Stimulated activated effector memory CD8-positive, alpha-beta T cell treated with anti-CD3 and anti-CD28 coated beads, Interleukin-12 subunit alpha, Interleukin-12 subunit beta, amount 100 ng/mL, for 72 hours (primary cell): Measurements from ENCODE around the gene WNK2.

Experiments
- ATAC-seq: fragments of 150-1000 bp; cut with Tn5 transposase; 2 replicates; pipeline ENCODE4 v1.10.0; 2021
- DNase-seq, 2 donors: peaks; one replicate each; pipeline ENCODE4 v3.0.0; 2021 to 2022; ENCODE audit warnings: low spot score in 2 of 2
- H3K27ac Mint-ChIP-seq: one replicate; pipeline ENCODE4 v1.8.0; 2022; ENCODE audit warnings: mild to moderate bottlenecking, mixed read lengths
- H3K36me3 Mint-ChIP-seq: one replicate; pipeline ENCODE4 v1.8.0; 2022; ENCODE audit warnings: mild to moderate bottlenecking, mixed read lengths
- H3K4me1 Mint-ChIP-seq: one replicate; pipeline ENCODE4 v1.8.0; 2022; ENCODE audit warnings: mixed read lengths
- H3K4me3 Mint-ChIP-seq: one replicate; pipeline ENCODE4 v1.8.0; 2022; ENCODE audit warnings: mild to moderate bottlenecking, mixed read lengths
- H3K9me3 Mint-ChIP-seq: one replicate; pipeline ENCODE4 v1.8.0; 2022; ENCODE audit warnings: mixed read lengths

The WNK2 gene

GRCh38 chr9:93210324-93210973 lies 26.5 kb downstream of the WNK2 start:
- peaks cover 2% of the 10 kb centered on the region for H3K9me3 Mint-ChIP-seq
- H3K36me3 Mint-ChIP-seq, result no peaks in the 10 kb centered on the region
- DNase-seq (no peak), ATAC-seq (no peak)
- H3K27ac Mint-ChIP-seq, result no peak overlapping the region
- no peak overlapping the region for H3K4me3 Mint-ChIP-seq
- peaks cover 11% of the 10 kb centered on the region for H3K4me1 Mint-ChIP-seq

GRCh38 chr9:93210974-93211653 lies 27.2 kb downstream of the WNK2 start:
- H3K36me3 Mint-ChIP-seq, result no peaks in the 10 kb centered on the region
- H3K9me3 Mint-ChIP-seq, result peaks cover 6% of the 10 kb centered on the region
- H3K27ac Mint-ChIP-seq, result no peak overlapping the region
- H3K4me3 Mint-ChIP-seq, result no peak overlapping the region
- ATAC-seq (peak; percentile 77), DNase-seq (no peak)
- peaks cover 7% of the 10 kb centered on the region for H3K4me1 Mint-ChIP-seq

- peaks cover 7% of the 10 kb centered on the region for H3K4me1 Mint-ChIP-seq
- ATAC-seq, result peak; percentile 70
- peaks cover 6% of the 10 kb centered on the region for H3K9me3 Mint-ChIP-seq
- H3K4me3 Mint-ChIP-seq, result no peak overlapping the region
- H3K27ac Mint-ChIP-seq, result no peak overlapping the region
- DNase-seq, result no peak
- no peaks in the 10 kb centered on the region for H3K36me3 Mint-ChIP-seq
Measured at GRCh38 chr9:93211654-93212001, 27.7 kb downstream of the WNK2 start.

GRCh38 chr9:93212409-93212808 lies 28.5 kb downstream of the WNK2 start:
- Mint-ChIP-seq H3K9me3 (peaks cover 6% of the 10 kb centered on the region), H3K36me3 (no peaks in the 10 kb centered on the region), H3K4me3 (no peak overlapping the region), H3K4me1 (peaks cover 7% of the 10 kb centered on the region), H3K27ac (no peak overlapping the region)
- DNase-seq (no peak), ATAC-seq (no peak)

- Mint-ChIP-seq H3K4me3 (no peak overlapping the region), H3K27ac (no peak overlapping the region), H3K36me3 (no peaks in the 10 kb centered on the region), H3K4me1 (no peaks in the 10 kb centered on the region), H3K9me3 (peaks cover 6% of the 10 kb centered on the region)
- ATAC-seq, result no peak
- no peak for DNase-seq
Measured at GRCh38 chr9:93216073-93216365, 32.1 kb downstream of the WNK2 start.

- H3K9me3 Mint-ChIP-seq, result peaks cover 6% of the 10 kb centered on the region
- H3K36me3 Mint-ChIP-seq, result no peaks in the 10 kb centered on the region
- ATAC-seq (no peak), DNase-seq (no peak)
- H3K4me1 Mint-ChIP-seq, result no peaks in the 10 kb centered on the region
- no peak overlapping the region for H3K4me3 Mint-ChIP-seq
- no peak overlapping the region for H3K27ac Mint-ChIP-seq
Measured at GRCh38 chr9:93217706-93218105, 33.8 kb downstream of the WNK2 start.

GRCh38 chr9:93218161-93218560 lies 34.2 kb downstream of the WNK2 start:
- Mint-ChIP-seq H3K36me3 (no peaks in the 10 kb centered on the region), H3K4me3 (no peak overlapping the region), H3K4me1 (no peaks in the 10 kb centered on the region), H3K27ac (no peak overlapping the region), H3K9me3 (peaks cover 6% of the 10 kb centered on the region)
- ATAC-seq (no peak), DNase-seq (no peak)

GRCh38 chr9:93218671-93219420 lies 34.9 kb downstream of the WNK2 start:
- Mint-ChIP-seq H3K4me1 (no peaks in the 10 kb centered on the region), H3K36me3 (no peaks in the 10 kb centered on the region), H3K9me3 (peaks cover 6% of the 10 kb centered on the region), H3K4me3 (no peak overlapping the region), H3K27ac (no peak overlapping the region)
- DNase-seq, result no peak
- ATAC-seq, result no peak

GRCh38 chr9:93219692-93220091 lies 35.8 kb downstream of the WNK2 start:
- Mint-ChIP-seq H3K4me1 (no peaks in the 10 kb centered on the region), H3K36me3 (no peaks in the 10 kb centered on the region), H3K9me3 (peaks cover 6% of the 10 kb centered on the region), H3K4me3 (no peak overlapping the region), H3K27ac (no peak overlapping the region)
- ATAC-seq (no peak), DNase-seq (no peak)

GRCh38 chr9:93220627-93221026 lies 36.7 kb downstream of the WNK2 start:
- H3K27ac Mint-ChIP-seq, result no peak overlapping the region
- no peak for ATAC-seq
- H3K36me3 Mint-ChIP-seq, result no peaks in the 10 kb centered on the region
- H3K4me3 Mint-ChIP-seq, result no peak overlapping the region
- DNase-seq, result no peak
- no peaks in the 10 kb centered on the region for H3K4me1 Mint-ChIP-seq
- peaks cover 2% of the 10 kb centered on the region for H3K9me3 Mint-ChIP-seq

- H3K4me1 Mint-ChIP-seq, result no peaks in the 10 kb centered on the region
- no peak overlapping the region for H3K4me3 Mint-ChIP-seq
- H3K27ac Mint-ChIP-seq, result no peak overlapping the region
- no peaks in the 10 kb centered on the region for H3K9me3 Mint-ChIP-seq
- no peak for DNase-seq
- no peak for ATAC-seq
- H3K36me3 Mint-ChIP-seq, result no peaks in the 10 kb centered on the region
Measured at GRCh38 chr9:93221044-93221443, 37.1 kb downstream of the WNK2 start.

- no peak for ATAC-seq
- Mint-ChIP-seq H3K9me3 (no peaks in the 10 kb centered on the region), H3K4me3 (no peak overlapping the region), H3K4me1 (no peaks in the 10 kb centered on the region), H3K27ac (no peak overlapping the region), H3K36me3 (no peaks in the 10 kb centered on the region)
- no peak for DNase-seq
Measured at GRCh38 chr9:93222890-93223259, 38.9 kb downstream of the WNK2 start.

GRCh38 chr9:93223260-93224180 lies 39.6 kb downstream of the WNK2 start:
- H3K36me3 Mint-ChIP-seq, result no peaks in the 10 kb centered on the region
- no peak overlapping the region for H3K27ac Mint-ChIP-seq
- DNase-seq, result no peak
- H3K4me3 Mint-ChIP-seq, result no peak overlapping the region
- H3K4me1 Mint-ChIP-seq, result no peaks in the 10 kb centered on the region
- no peak for ATAC-seq
- no peaks in the 10 kb centered on the region for H3K9me3 Mint-ChIP-seq

GRCh38 chr9:93224591-93224990 lies 40.7 kb downstream of the WNK2 start:
- H3K4me1 Mint-ChIP-seq, result no peaks in the 10 kb centered on the region
- H3K4me3 Mint-ChIP-seq, result no peak overlapping the region
- H3K9me3 Mint-ChIP-seq, result no peaks in the 10 kb centered on the region
- no peaks in the 10 kb centered on the region for H3K36me3 Mint-ChIP-seq
- no peak for ATAC-seq
- no peak overlapping the region for H3K27ac Mint-ChIP-seq
- DNase-seq, result no peak

GRCh38 chr9:93225417-93225816 lies 41.5 kb downstream of the WNK2 start:
- H3K27ac Mint-ChIP-seq, result no peak overlapping the region
- ATAC-seq, result no peak
- no peaks in the 10 kb centered on the region for H3K9me3 Mint-ChIP-seq
- no peak overlapping the region for H3K4me3 Mint-ChIP-seq
- peaks cover 6% of the 10 kb centered on the region for H3K4me1 Mint-ChIP-seq
- no peak for DNase-seq
- no peaks in the 10 kb centered on the region for H3K36me3 Mint-ChIP-seq
